CD8-positive, alpha-beta memory T cell (primary cell): ENCODE data around the gene CLK2. TPM values are rescaled to one million over a fixed set of nuclear protein-coding genes. Genes with fewer than 3 reads are reported as not detected.
A peak's percentile ranks its signal among the peaks of the same experiment; 100 is the strongest.
"Not testable (repeated sequence)": the region's sequence is repeated elsewhere in the genome, so short reads cannot be mapped to it uniquely, and the experiment has no call there.

ENCODE experiments used
- CTCF ChIA-PET: fragments of 350-600 bp; sonication (Branson Sonifier 250); formaldehyde crosslinking; loops from one replicate; lab custom pipeline; 2021; ENCODE audit warnings: antibody characterized with exemption; lab: Charles Lee
- POLR2A ChIA-PET: fragments of 350-600 bp; sonication (Branson Sonifier 250); formaldehyde crosslinking; loops from one replicate; lab custom pipeline; 2021; ENCODE audit warnings: antibody characterized with exemption; lab: Charles Lee
- DNase-seq, 5 donors: peaks; one replicate each; pipeline versions ENCODE4 v3.0.0 to v3.0.0-alpha.2; 2020 to 2022; ENCODE audit warnings: mixed read lengths in 1 of 5
- H3K27ac ChIP-seq: one replicate; pipeline ENCODE4 v1.7.0; 2013; ENCODE audit warnings: low read depth, mild to moderate bottlenecking, low read length, moderate library complexity
- H3K27me3 ChIP-seq: 2 replicates; pipeline ENCODE4 v1.7.0; 2013; ENCODE audit warnings: low read length, mild to moderate bottlenecking; ENCODE audit not compliant: insufficient read depth, poor library complexity, severe bottlenecking
- H3K36me3 ChIP-seq: 2 replicates; pipeline ENCODE4 v1.7.0; 2013; ENCODE audit warnings: mild to moderate bottlenecking, low read length, moderate library complexity; ENCODE audit not compliant: insufficient read depth
- H3K4me1 ChIP-seq: 2 replicates; pipeline ENCODE4 v1.7.0; 2013; ENCODE audit warnings: mild to moderate bottlenecking, low read length, moderate library complexity; ENCODE audit not compliant: insufficient read depth
- H3K4me3 ChIP-seq: 2 replicates; pipeline ENCODE4 v1.7.0; 2013; ENCODE audit warnings: mild to moderate bottlenecking, low read length
- H3K9me3 ChIP-seq: 2 replicates; pipeline ENCODE4 v1.7.0; 2013; ENCODE audit warnings: mild to moderate bottlenecking, low read length
- H3K27ac Mint-ChIP-seq, 8 donors: one replicate each; pipeline ENCODE4 v1.8.0; 2020 to 2021; ENCODE audit warnings: mixed read lengths in 8 of 8, mild to moderate bottlenecking in 6 of 8, inconsistent platforms in 3 of 8, moderate library complexity in 3 of 8
- H3K27me3 Mint-ChIP-seq, 2 donors: one replicate each; pipeline ENCODE4 v1.8.0; 2020 to 2021; ENCODE audit warnings: mixed read lengths in 2 of 2, mild to moderate bottlenecking in 1 of 2, moderate library complexity in 1 of 2
- H3K36me3 Mint-ChIP-seq, 3 donors: one replicate each; pipeline ENCODE4 v1.8.0; 2020 to 2021; ENCODE audit warnings: mixed read lengths in 3 of 3, inconsistent platforms in 1 of 3, mild to moderate bottlenecking in 1 of 3
- H3K4me1 Mint-ChIP-seq, 3 donors: one replicate each; pipeline ENCODE4 v1.8.0; 2020 to 2021; ENCODE audit warnings: mixed read lengths in 3 of 3, inconsistent platforms in 1 of 3, mild to moderate bottlenecking in 1 of 3
- H3K4me3 Mint-ChIP-seq, 7 donors: one replicate each; pipeline ENCODE4 v1.8.0; 2020 to 2021; ENCODE audit warnings: mixed read lengths in 7 of 7, mild to moderate bottlenecking in 6 of 7, moderate library complexity in 4 of 7, inconsistent platforms in 2 of 7
- H3K9me3 Mint-ChIP-seq, 5 donors: one replicate each; pipeline ENCODE4 v1.8.0; 2020 to 2022; ENCODE audit warnings: mixed read lengths in 5 of 5, mild to moderate bottlenecking in 3 of 5, moderate library complexity in 2 of 5, inconsistent platforms in 1 of 5
- polyA plus RNA-seq: library from polyadenylated mRNA; unstranded; fragments of 300-500 nt; fragmentation: Illumina TruSeq; gene quantifications from one replicate; pipeline ENCODE4 v1.2.3, GENCODE V29; 2021
- total RNA-seq, 2 experiments: library from RNA; stranded (reverse); gene quantifications; one replicate each; pipeline ENCODE4 v1.2.3, GENCODE V29; 2021

The CLK2 gene
- total and polyA plus RNA-seq, 3 experiments from 2014 or later, result 20.2 to 79.8 (median 78.3) TPM

DNA sequence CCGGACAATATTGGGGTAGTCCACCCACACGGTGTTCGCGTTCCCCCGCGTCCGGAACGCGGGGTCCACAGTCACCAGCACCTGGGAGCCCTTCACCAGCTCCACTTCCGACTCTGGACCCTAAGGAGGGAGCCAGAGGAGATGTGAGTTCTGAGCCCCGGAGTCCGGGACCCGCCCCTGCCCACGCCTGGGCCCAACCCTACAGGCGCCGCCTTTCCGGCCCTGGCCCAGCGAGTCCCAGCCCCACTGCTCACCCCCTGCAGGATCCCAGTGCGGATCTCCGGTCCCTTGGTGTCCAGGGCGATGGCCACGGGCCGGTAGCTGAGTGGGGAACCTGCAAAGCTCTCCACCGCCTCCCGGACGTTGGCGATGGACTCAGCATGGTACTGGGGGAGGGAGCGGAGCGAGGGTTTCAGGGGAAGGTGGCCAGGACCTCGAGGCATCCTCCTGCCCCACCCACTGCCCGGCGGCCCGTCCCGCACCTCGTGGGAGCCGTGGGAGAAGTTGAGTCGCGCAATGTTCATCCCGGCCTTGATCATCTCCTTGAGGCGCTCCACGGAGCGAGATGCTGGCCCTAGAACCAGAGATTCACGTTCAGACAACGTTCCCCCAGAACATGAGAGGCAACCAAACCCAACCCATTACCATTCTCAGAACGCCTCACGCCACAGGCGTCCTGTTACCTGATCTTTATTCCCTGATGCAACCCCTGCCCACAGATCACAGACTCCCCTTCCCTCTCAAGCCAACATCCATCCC, 22.1 kb upstream of the CLK2 start:
- no peaks in the 10 kb centered on the region for H3K4me1 ChIP-seq
- no peaks in the 10 kb centered on the region for H3K36me3 ChIP-seq
- no peak overlapping the region for H3K4me3 ChIP-seq
- no peaks in the 10 kb centered on the region for H3K9me3 Mint-ChIP-seq
- H3K4me3 Mint-ChIP-seq, result no peak overlapping the region
- peaks cover 29 to 33% of the 10 kb centered on the region in 2 donors for H3K27me3 Mint-ChIP-seq
- H3K27ac Mint-ChIP-seq, result no peak overlapping the region
- CTCF ChIA-PET, result interaction anchor here (1.6 kb wide), 1 partner anchor 21 kb away, joined by 3 read pairs; no protein-coding TSS in a partner anchor
- POLR2A ChIA-PET, result no interaction called here
- H3K36me3 Mint-ChIP-seq, result no peaks in the 10 kb centered on the region
- H3K27me3 ChIP-seq, result no peaks in the 10 kb centered on the region
- DNase-seq, result no peak
- H3K4me1 Mint-ChIP-seq, result peaks cover 0 to 5% (median 3%) of the 10 kb centered on the region in 3 donors
- no peak overlapping the region for H3K27ac ChIP-seq
- no peaks in the 10 kb centered on the region for H3K9me3 ChIP-seq

DNA sequence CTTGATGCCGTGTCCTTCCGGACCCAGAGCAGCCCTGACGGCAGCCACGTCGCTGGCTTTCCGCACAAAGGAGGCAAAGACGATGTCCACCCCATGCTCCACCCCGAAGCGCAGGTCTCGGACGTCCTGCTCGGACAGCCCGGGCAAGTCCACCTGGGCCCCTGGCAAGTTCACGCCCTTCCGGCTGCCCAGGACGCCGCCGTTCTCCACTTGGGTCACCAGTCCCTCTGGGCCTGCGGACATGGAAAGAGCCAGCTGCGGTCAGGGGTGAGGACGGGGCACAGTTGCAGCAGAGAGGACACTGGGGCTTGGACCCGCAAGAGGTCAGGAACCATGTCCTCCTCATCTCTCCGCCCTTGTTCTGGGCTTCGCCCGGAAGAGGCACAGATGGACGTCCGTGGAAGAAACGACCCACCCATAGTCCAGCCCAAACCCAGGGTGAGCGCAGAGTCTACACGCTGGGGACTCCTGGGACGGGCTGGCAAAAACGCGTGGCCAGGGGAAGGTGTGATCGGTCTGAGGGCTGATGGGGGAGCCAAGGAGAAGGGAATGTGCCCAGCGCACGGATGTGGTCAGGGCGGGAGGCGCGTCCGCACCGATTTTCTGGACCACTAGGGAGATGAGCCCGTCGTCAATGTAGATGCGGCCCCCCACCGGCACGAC, 21.3 kb upstream of the CLK2 start:
- Mint-ChIP-seq H3K4me1 (peaks cover 0 to 5% (median 3%) of the 10 kb centered on the region in 3 donors), H3K4me3 (no peak overlapping the region)

DNA sequence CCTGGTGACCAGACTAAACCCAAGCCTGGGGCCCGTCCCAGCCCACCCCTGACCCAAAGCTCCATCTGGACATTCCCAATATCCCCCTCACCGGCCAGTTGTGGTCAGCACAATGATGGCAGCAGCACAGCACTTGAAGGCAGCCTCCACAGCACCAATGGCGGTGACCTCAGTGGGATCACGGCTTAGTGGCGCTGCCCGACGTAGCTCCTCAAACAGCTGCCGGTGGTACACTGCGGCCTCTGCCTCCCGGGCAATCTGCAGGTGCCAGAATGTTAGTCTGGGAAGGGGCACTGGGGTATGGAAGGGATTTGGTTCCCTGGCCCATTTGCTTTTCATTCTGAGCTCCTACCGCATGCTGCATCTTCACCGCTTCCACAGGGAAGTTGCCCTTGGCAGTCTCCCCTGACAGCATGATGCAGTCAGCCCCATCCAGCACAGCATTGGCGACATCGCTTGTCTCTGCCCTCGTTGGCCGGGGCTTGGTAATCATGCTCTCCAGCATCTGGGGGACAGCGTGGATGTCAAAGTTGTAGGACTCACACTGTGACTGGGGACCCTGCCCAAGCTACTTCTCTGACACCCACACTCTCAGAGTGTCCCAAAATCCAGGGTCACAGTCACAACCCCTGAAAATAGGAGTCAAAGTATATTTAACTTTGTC, 19.9 kb upstream of the CLK2 start:
- POLR2A ChIA-PET, result no interaction called here
- peaks cover 30 to 37% of the 10 kb centered on the region in 2 donors for H3K27me3 Mint-ChIP-seq
- H3K4me3 Mint-ChIP-seq, result no peak overlapping the region
- H3K36me3 Mint-ChIP-seq, result no peaks in the 10 kb centered on the region
- no peaks in the 10 kb centered on the region for H3K9me3 Mint-ChIP-seq
- Histone ChIP-seq H3K4me1 (no peaks in the 10 kb centered on the region), H3K27me3 (no peaks in the 10 kb centered on the region), H3K9me3 (no peaks in the 10 kb centered on the region), H3K4me3 (no peak overlapping the region), H3K27ac (no peak overlapping the region), H3K36me3 (no peaks in the 10 kb centered on the region)
- peaks cover 0 to 5% (median 3%) of the 10 kb centered on the region in 3 donors for H3K4me1 Mint-ChIP-seq
- DNase-seq, result no peak
- no peak overlapping the region for H3K27ac Mint-ChIP-seq
- CTCF ChIA-PET, result no interaction called here

More for the DNA sequence above, 21.3 kb upstream of the CLK2 start:
- H3K27ac Mint-ChIP-seq, result no peak overlapping the region
- peaks cover 30 to 37% of the 10 kb centered on the region in 2 donors for H3K27me3 Mint-ChIP-seq
- Histone ChIP-seq H3K4me1 (no peaks in the 10 kb centered on the region), H3K4me3 (no peak overlapping the region), H3K27ac (no peak overlapping the region), H3K9me3 (no peaks in the 10 kb centered on the region), H3K36me3 (no peaks in the 10 kb centered on the region), H3K27me3 (no peaks in the 10 kb centered on the region)
- H3K9me3 Mint-ChIP-seq, result no peaks in the 10 kb centered on the region
- DNase-seq, result no peak
- ChIA-PET CTCF (interaction anchor here (1.6 kb wide), 1 partner anchor 22 kb away, joined by 3 read pairs; no protein-coding TSS in a partner anchor), POLR2A (no interaction called here)
- H3K36me3 Mint-ChIP-seq, result no peaks in the 10 kb centered on the region

DNA sequence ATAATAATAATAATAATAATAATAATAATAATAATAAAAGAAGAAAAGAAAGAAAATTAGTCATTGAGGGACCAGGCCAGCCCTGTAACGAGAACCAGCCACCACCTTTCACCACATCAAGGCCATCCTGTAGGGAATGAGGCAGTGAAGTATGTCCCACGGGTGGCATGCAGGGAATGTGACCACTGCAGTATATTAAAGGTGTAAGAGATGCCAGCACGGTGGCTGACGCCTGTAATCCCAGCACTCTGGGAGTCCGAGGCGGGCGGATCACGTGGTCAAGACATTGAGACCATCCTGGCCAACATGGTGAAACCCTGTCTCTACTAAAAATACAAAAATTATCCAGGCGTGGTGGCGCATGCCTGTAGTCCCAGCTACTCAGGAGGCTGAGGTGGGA, 17.7 kb upstream of the CLK2 start:
- POLR2A ChIA-PET, result not testable (repeated sequence)
- peak overlapping the region in 1 of 8 donors; percentile 77 for H3K27ac Mint-ChIP-seq

DNA sequence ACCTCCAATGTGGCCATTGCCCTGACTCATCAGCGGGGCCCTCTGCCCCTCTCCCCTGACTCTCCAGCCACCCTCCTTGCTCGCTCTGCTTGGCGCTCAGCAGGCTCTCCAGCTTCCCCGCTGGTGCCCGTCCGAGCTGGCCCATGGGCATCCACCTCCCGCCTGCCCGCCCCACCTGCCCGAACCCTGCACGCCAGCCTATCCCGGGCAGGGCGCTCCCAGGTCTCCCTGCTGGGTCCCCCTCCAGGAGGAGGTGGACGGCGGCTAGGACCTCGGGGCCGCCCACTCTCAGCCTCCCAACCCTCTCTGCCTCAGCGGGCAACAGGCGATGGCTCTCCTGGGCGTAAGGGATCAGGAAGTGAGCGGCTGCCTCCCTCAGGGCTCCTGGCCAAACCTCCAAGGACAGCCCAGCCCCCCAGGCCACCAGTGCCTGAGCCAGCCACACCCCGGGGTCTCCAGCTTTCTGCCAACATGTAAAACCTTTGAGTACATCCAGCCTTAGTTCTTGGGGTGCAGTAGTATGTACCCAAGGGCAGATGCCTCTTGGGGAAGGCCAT, 14.8 kb upstream of the CLK2 start:
- H3K4me3 Mint-ChIP-seq, result no peak overlapping the region
- no peaks in the 10 kb centered on the region for H3K9me3 Mint-ChIP-seq
- Histone ChIP-seq H3K36me3 (no peaks in the 10 kb centered on the region), H3K27ac (no peak overlapping the region), H3K4me3 (no peak overlapping the region), H3K9me3 (no peaks in the 10 kb centered on the region), H3K27me3 (no peaks in the 10 kb centered on the region), H3K4me1 (no peaks in the 10 kb centered on the region)
- H3K4me1 Mint-ChIP-seq, result no peaks in the 10 kb centered on the region
- no peak for DNase-seq
- ChIA-PET POLR2A (no interaction called here), CTCF (no interaction called here)
- peaks cover 4 to 9% of the 10 kb centered on the region in 2 donors for H3K27me3 Mint-ChIP-seq
- no peaks in the 10 kb centered on the region for H3K36me3 Mint-ChIP-seq
- H3K27ac Mint-ChIP-seq, result no peak overlapping the region

More for the DNA sequence above, 17.7 kb upstream of the CLK2 start:
- H3K4me3 ChIP-seq, H3K27me3 ChIP-seq, H3K4me3 Mint-ChIP-seq, CTCF ChIA-PET, H3K27ac ChIP-seq, H3K9me3 Mint-ChIP-seq, H3K36me3 Mint-ChIP-seq, H3K36me3 ChIP-seq, H3K4me1 Mint-ChIP-seq, H3K9me3 ChIP-seq, H3K4me1 ChIP-seq, DNase-seq: not testable (repeated sequence)
- H3K27me3 Mint-ChIP-seq, result peaks cover 21 to 23% of the 10 kb centered on the region in 2 donors

DNA sequence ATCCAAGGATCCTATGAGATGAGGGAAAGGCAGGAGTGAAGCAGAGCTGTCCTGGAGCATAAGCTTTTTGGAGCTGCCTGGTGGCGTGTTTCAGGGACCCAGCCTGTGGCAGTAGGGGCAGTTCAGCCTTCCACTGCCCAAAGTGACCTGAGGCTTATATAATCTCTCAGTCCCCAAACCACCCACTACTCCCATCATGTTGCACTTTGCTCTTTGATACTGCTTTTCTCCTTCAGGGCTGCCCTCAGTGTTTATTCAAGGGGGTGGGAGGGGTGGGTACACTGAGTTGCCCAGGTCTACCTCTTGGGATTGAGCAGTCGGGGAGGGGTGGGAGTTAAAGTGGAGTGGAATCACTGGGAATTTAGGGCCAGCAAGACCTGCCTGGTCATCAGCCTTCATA, 13.2 kb upstream of the CLK2 start:
- H3K4me3 Mint-ChIP-seq, result no peak overlapping the region
- Histone ChIP-seq H3K4me1 (no peaks in the 10 kb centered on the region), H3K36me3 (no peaks in the 10 kb centered on the region), H3K9me3 (no peaks in the 10 kb centered on the region), H3K4me3 (no peak overlapping the region), H3K27me3 (no peaks in the 10 kb centered on the region), H3K27ac (no peak overlapping the region)
- no peaks in the 10 kb centered on the region for H3K36me3 Mint-ChIP-seq
- no peak for DNase-seq
- H3K27ac Mint-ChIP-seq, result no peak overlapping the region
- H3K4me1 Mint-ChIP-seq, result no peaks in the 10 kb centered on the region
- POLR2A ChIA-PET, result no interaction called here
- H3K9me3 Mint-ChIP-seq, result no peaks in the 10 kb centered on the region
- CTCF ChIA-PET, result interaction anchor here (1.5 kb wide), 1 partner anchor 36 kb away, joined by 3 read pairs; no protein-coding TSS in a partner anchor
- H3K27me3 Mint-ChIP-seq, result peaks cover 4 to 7% of the 10 kb centered on the region in 2 donors

DNA sequence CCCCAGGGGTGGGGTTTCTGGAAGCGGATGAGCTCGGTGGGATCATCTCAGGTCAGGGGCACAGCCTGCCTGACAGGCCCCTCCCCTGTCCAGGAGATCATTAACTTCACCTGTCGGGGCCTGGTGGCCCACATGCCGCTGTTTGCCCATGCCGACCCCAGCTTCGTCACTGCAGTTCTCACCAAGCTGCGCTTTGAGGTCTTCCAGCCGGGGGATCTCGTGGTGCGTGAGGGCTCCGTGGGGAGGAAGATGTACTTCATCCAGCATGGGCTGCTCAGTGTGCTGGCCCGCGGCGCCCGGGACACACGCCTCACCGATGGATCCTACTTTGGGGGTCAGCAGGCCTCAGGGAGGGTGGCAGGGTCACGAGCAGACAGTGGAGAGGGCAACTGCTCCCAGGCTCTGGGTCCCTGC, 12.3 kb upstream of the CLK2 start:
- CTCF ChIA-PET, result interaction anchor here (1.5 kb wide), 1 partner anchor 35 kb away, joined by 3 read pairs; no protein-coding TSS in a partner anchor
- Histone ChIP-seq H3K9me3 (no peaks in the 10 kb centered on the region), H3K27ac (no peak overlapping the region), H3K4me3 (no peak overlapping the region), H3K36me3 (no peaks in the 10 kb centered on the region), H3K27me3 (no peaks in the 10 kb centered on the region), H3K4me1 (no peaks in the 10 kb centered on the region)
- H3K4me3 Mint-ChIP-seq, result no peak overlapping the region
- H3K27me3 Mint-ChIP-seq, result peaks cover 4 to 5% of the 10 kb centered on the region in 2 donors
- DNase-seq, result no peak
- peak overlapping the region in 1 of 8 donors; percentile 36 for H3K27ac Mint-ChIP-seq
- H3K4me1 Mint-ChIP-seq, result no peaks in the 10 kb centered on the region
- H3K9me3 Mint-ChIP-seq, result no peaks in the 10 kb centered on the region
- H3K36me3 Mint-ChIP-seq, result no peaks in the 10 kb centered on the region
- POLR2A ChIA-PET, result no interaction called here
